Heart right ventricle (tissue), 16 donors: ENCODE measurements around the gene NPEPPS. TPM values are rescaled to one million over a fixed set of nuclear protein-coding genes. Genes with fewer than 3 reads are reported as not detected.

Experiments
- ATAC-seq, 8 donors: fragments of 200-7000 bp; cut with Tn5 transposase; one replicate each; pipeline ENCODE4 v1.9.1; 2020; ENCODE audit warnings: mild to moderate bottlenecking in 8 of 8, moderate library complexity in 8 of 8, moderate number of reproducible peaks in 1 of 8
- DNase-seq, 2 donors: peaks; one replicate each; pipeline ENCODE4 v3.0.0-alpha.2; 2020
- H3K27ac ChIP-seq, 10 donors: fragments of 200-600 bp; sonication (generic) in 2 of 10; one replicate each; pipeline versions ENCODE4 v1.5.0 to v1.8.0; 2020 to 2022; ENCODE audit warnings: mild to moderate bottlenecking in 3 of 10
- H3K27me3 ChIP-seq, 7 donors: fragments of 200-600 bp; one replicate each; pipeline ENCODE4 v1.8.0; 2021 to 2022; ENCODE audit warnings: mild to moderate bottlenecking in 2 of 7
- H3K36me3 ChIP-seq, 9 donors: fragments of 200-600 bp; sonication (generic) in 1 of 9; one replicate each; pipeline versions ENCODE4 v1.5.0 to v1.8.0; 2020 to 2022; ENCODE audit warnings: mild to moderate bottlenecking in 2 of 9
- H3K4me1 ChIP-seq, 9 donors: fragments of 200-600 bp; sonication (generic) in 1 of 9; one replicate each; pipeline versions ENCODE4 v1.5.0 to v1.8.0; 2020 to 2022; ENCODE audit warnings: mild to moderate bottlenecking in 4 of 9
- H3K4me3 ChIP-seq, 10 donors: fragments of 200-600 bp; sonication (generic) in 2 of 10; one replicate each; pipeline versions ENCODE4 v1.5.0 to v1.8.0; 2020 to 2022; ENCODE audit warnings: mild to moderate bottlenecking in 7 of 10, moderate library complexity in 2 of 10
- H3K9me3 ChIP-seq, 11 donors: fragments of 200-600 bp in 10 of 11; sonication (generic) in 2 of 11; one replicate each; pipeline versions ENCODE4 v1.5.0 to v1.8.0; 2013 to 2022; ENCODE audit warnings: mild to moderate bottlenecking in 2 of 11, control low read depth in 1 of 11, moderate library complexity in 1 of 11
- CTCF ChIP-seq, 9 donors: fragments of 200-600 bp; sonication (generic) in 2 of 9; IDR thresholded peaks; one replicate each; pipeline versions ENCODE4 v1.5.0 to v1.8.0; 2021 to 2022; ENCODE audit warnings: antibody characterized with exemption in 9 of 9, mild to moderate bottlenecking in 5 of 9, moderate library complexity in 1 of 9
- WGBS, 2 donors: extraction: QIAGEN DNeasy Blood & Tissue Kit; methylation state at CpG; one replicate each; pipeline ENCODE4 v1.1.7; 2013; ENCODE audit warnings: inconsistent platforms in 1 of 2; 5-methylcytosine and 5-hydroxymethylcytosine counted together
- intact Hi-C, 10 donors: fragments of 100-400 bp; cut with DNase I; formaldehyde crosslinking; loops; one replicate each; pipeline versions ENCODE4 v1.11.1 to v1.14.2; 2022
- polyA plus RNA-seq, 2 donors: library from polyadenylated mRNA; stranded (reverse); fragments of 200-250 nt; gene quantifications; one replicate each; pipeline ENCODE4 v1.2.3, GENCODE V29; 2013
- total RNA-seq, 10 donors: library from RNA; stranded (reverse); fragmentation: NEBNext Ultra II Directional in 3 of 10; extraction: Animal tissue kit (Norgen Biotek cat#: 25700) in 3 of 10; gene quantifications; one replicate each; pipeline versions ENCODE4 v1.2.1 to v1.2.4, GENCODE V29; 2021 to 2023
- donor health status: Arrhythmogenic right ventricular cardiomyopathy.
- donor health status: ischemic (EF 13 %, LVEDD 7.1; RV severe dilation, severe dysfunction).
- donor health status: healthy with polysubstance abuse.
- donor health status: DM: no; HTN: yes; CAD: no.
- donor health status: DM: no; HTN: no; CAD: no.
- donor health status: ischemic (EF 25% LVEDD 6.9; RV normal size, moderate dysfunction).
- donor health status: ischemic (EF 25% LVEDD 5.7; RV mildly dilated, moderate dysfunction).
- donor health status: healthy.
- donor health status: DM: yes; HTN: yes; CAD: no.
- donor health status: Ischemic cardiomyopathy.
- donor health status: ischemic (EF 35%, LVEDD 5.7; RV mildly dilated, moderate dysfunction).
- donor health status: nonischemic (EF 11% LVEDD 7.7; RV severe dilation, severe dysfunction).
- donor health status: DM: yes; HTN: yes; CAD: no.
- donor health status: PGD.
- donor health status: ischemic (EF 29% LVEDD 5.4; RV normal size, mild dysfunction).
- donor health status: nonischemic (EF 23%, LVEDD 6.1; RV moderate dilation, normal function).

The NPEPPS gene
- total and polyA plus RNA-seq, 12 donors, result 21.8 to 104 (median 85.0) TPM

GRCh38 chr17:47665655-47666054 is 134.7 kb downstream of the NPEPPS start:
- intact Hi-C loops, result loop anchor here in 4 of 10 donors (5.0 to 10.0 kb wide), 3 partner anchors 127 to 139 kb away; no protein-coding TSS in a partner anchor
- Histone ChIP-seq H3K4me3 (no peak overlapping the region), H3K27me3 (no peaks in the 10 kb centered on the region), H3K27ac (peak overlapping the region in 1 of 10 donors; percentile 72), H3K36me3 (peaks cover 0 to 99% (median 86%) of the 10 kb centered on the region in 9 donors), H3K4me1 (peaks cover 0 to 15% (median 0%) of the 10 kb centered on the region in 9 donors), H3K9me3 (no peaks in the 10 kb centered on the region)
- no peak for ATAC-seq
- 82 to 86% methylated on average over 3 of the region's 3 CpGs for WGBS, 2 donors
- no peak for DNase-seq
- no peak for TF ChIP-seq CTCF (IDR thresholded peaks at IDR 0.05)

GRCh38 chr17:47669081-47669480 is 138.2 kb downstream of the NPEPPS start:
- Histone ChIP-seq H3K4me1 (peaks cover 0 to 14% (median 0%) of the 10 kb centered on the region in 9 donors), H3K27me3 (no peaks in the 10 kb centered on the region), H3K9me3 (no peaks in the 10 kb centered on the region), H3K36me3 (peaks cover 3 to 99% (median 94%) of the 10 kb centered on the region in 9 donors), H3K27ac (peak overlapping the region in 1 of 10 donors; percentile 76), H3K4me3 (no peak overlapping the region)
- DNase-seq (no peak), ATAC-seq (no peak)
- WGBS, 2 donors, result 92% methylated on average over 4 of the region's 4 CpGs
- no peak for TF ChIP-seq CTCF (IDR thresholded peaks at IDR 0.05)
- intact Hi-C loops, result loop anchor here in 4 of 10 donors (5.0 to 10.0 kb wide), 3 partner anchors 123 to 136 kb away; no protein-coding TSS in a partner anchor

GRCh38 chr17:47670064-47670463 is 139.2 kb downstream of the NPEPPS start:
- WGBS, 2 donors, result 29 to 31% methylated on average over 1 of the region's 1 CpG
- Histone ChIP-seq H3K36me3 (peaks cover 3 to 99% (median 95%) of the 10 kb centered on the region in 9 donors), H3K27ac (peak overlapping the region in 1 of 10 donors; percentile 76), H3K4me3 (no peak overlapping the region), H3K27me3 (no peaks in the 10 kb centered on the region), H3K4me1 (peaks cover 0 to 14% (median 0%) of the 10 kb centered on the region in 9 donors), H3K9me3 (no peaks in the 10 kb centered on the region)
- intact Hi-C loops, result loop anchor here in 2 of 10 donors (10.0 kb wide), 2 partner anchors 65 to 125 kb away; partner anchors contain the start of gene TBX21 (in 1 of the 2)
- DNase-seq (no peak), ATAC-seq (no peak)
- TF ChIP-seq CTCF (IDR thresholded peaks at IDR 0.05), result no peak

Other genes with a start within 250 kb of the NPEPPS start
- 1 to 10 TPM in 9 of 10 donors, under 1 TPM in 1; 0.92 to 3.8 (median 2.1) TPM for gene EFCAB13, start 207.2 kb upstream of the NPEPPS start, total RNA-seq
- gene EFCAB13, start 207.2 kb upstream of the NPEPPS start, polyA plus RNA-seq, result 1 to 10 TPM in 1 of 2 donors, under 1 TPM in 1; 0.32 to 2.9 TPM
- gene KPNB1, start 118.8 kb downstream of the NPEPPS start, total RNA-seq, result 100 to 1,000 TPM; 167 to 236 (median 190) TPM
- gene KPNB1, start 118.8 kb downstream of the NPEPPS start, polyA plus RNA-seq, result 10 to 100 TPM; 30.6 to 66.4 TPM
- gene TBKBP1, start 163.1 kb downstream of the NPEPPS start, total RNA-seq, result 10 to 100 TPM in 9 of 10 donors, 1 to 10 TPM in 1; 8.4 to 19.9 (median 12.6) TPM
- gene TBKBP1, start 163.1 kb downstream of the NPEPPS start, polyA plus RNA-seq, result 10 to 100 TPM in 1 of 2 donors, 1 to 10 TPM in 1; 9.9 to 27.9 TPM
- gene TBX21, start 202.1 kb downstream of the NPEPPS start, total RNA-seq, result 1 to 10 TPM in 1 of 10 donors, under 1 TPM in 5, not detected in 4; 0.11 to 2.0 (median 0.29) TPM
- gene TBX21, start 202.1 kb downstream of the NPEPPS start, polyA plus RNA-seq, result under 1 TPM; 0.07 to 0.15 TPM